ENCODE measurements around the gene PRAC2. TPM values are rescaled to one million over a fixed set of nuclear protein-coding genes. Genes with fewer than 3 reads are reported as not detected.

The PRAC2 gene
- total and polyA plus RNA-seq, 2 of the 13 experiments (the other 11 are each of a cell fraction or from before 2014, with no cell fraction given): not detected

DNA sequence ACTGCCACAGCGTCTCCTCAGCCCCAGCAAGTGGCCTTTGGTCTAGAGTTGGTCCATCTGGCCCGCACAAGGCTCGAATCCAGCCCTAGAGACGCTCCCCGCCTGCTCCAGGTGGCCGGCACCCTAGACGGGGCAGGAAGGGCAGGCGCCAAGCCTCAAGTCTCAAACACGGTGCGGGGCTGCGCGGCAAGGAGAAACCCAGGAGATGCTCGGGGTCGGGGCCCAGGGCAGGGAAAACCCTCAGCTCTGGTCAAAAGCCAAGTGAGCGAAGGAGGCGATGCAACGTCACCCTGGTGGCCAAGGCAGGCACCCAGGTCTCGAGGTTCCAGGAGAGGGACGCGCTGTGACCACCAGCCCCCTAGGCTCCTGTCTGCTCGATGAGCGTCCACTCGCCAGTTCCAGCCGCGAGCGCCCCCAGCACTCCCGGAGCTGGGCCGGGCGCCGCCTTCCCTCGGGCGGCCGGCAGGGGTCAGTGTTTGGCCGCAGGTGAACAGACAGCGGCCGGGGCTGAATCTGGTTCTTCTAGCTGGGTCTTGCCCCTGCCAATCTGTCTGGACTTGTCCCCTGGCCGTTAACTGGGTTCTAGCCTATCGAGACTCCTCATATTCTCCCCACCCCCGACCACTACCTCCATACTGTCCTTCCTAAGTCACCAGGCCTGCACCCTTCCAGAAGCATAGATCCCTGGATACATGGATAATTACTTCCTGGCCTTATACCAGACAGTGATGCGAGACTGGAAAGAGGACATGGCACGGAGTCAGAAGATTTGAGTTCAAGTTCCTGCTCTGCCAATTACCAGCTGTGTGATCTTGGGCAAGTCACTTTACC, 44.6 kb upstream of the PRAC2 start (continued):
- TF ChIP-seq ZNF343 (CRISPR knock-in tag; IDR thresholded peaks at IDR 0.05) (no peak), PRPF4 (IDR thresholded peaks at IDR 0.05; ENCODE audit: low read depth, low read length, poor library complexity, severe bottlenecking) (no peak), SP140L (CRISPR knock-in tag; IDR thresholded peaks at IDR 0.05; ENCODE audit: borderline replicate concordance) (0 out of 2 replicates have a peak, but pooled peaks have one; percentile 34), SOX13 (IDR thresholded peaks at IDR 0.05) (no peak), SOX13 (CRISPR knock-in tag; conservative IDR thresholded peaks at IDR 0.05 in 1 of 2, IDR thresholded peaks at IDR 0.05 in 1 of 2) (no peak; a peak in 1 of 4 replicates), KMT2B (CRISPR knock-in tag; IDR thresholded peaks at IDR 0.05) (peak; percentile 36; the same call in 1 of the 2 replicates), BHLHE40 (IDR thresholded peaks at IDR 0.05; ENCODE audit: low read length) (no peak), ZBTB7B (CRISPR knock-in tag; IDR thresholded peaks at IDR 0.05) (peak; percentile 37; the same call in 1 of the 2 replicates), CBX2 (IDR thresholded peaks at IDR 0.05; ENCODE audit: low read depth, low read length) (no peak), CBX2 (CRISPR knock-in tag; IDR thresholded peaks at IDR 0.05; ENCODE audit: low read depth) (no peak), RXRB (CRISPR knock-in tag; IDR thresholded peaks at IDR 0.05; ENCODE audit: borderline replicate concordance) (peak; percentile 35; the same call in 1 of the 2 replicates), NR2F2 (IDR thresholded peaks at IDR 0.05; ENCODE audit: borderline replicate concordance, low read depth) (no peak), ZNF530 (CRISPR knock-in tag; IDR thresholded peaks at IDR 0.05; ENCODE audit: low read depth) (no peak), ZNF136 (CRISPR knock-in tag; IDR thresholded peaks at IDR 0.05; ENCODE audit: low read depth) (no peak), NR1H2 (CRISPR knock-in tag; IDR thresholded peaks at IDR 0.05; ENCODE audit: borderline replicate concordance, low read depth) (no peak)
- TF ChIP-seq, protein P1, sequence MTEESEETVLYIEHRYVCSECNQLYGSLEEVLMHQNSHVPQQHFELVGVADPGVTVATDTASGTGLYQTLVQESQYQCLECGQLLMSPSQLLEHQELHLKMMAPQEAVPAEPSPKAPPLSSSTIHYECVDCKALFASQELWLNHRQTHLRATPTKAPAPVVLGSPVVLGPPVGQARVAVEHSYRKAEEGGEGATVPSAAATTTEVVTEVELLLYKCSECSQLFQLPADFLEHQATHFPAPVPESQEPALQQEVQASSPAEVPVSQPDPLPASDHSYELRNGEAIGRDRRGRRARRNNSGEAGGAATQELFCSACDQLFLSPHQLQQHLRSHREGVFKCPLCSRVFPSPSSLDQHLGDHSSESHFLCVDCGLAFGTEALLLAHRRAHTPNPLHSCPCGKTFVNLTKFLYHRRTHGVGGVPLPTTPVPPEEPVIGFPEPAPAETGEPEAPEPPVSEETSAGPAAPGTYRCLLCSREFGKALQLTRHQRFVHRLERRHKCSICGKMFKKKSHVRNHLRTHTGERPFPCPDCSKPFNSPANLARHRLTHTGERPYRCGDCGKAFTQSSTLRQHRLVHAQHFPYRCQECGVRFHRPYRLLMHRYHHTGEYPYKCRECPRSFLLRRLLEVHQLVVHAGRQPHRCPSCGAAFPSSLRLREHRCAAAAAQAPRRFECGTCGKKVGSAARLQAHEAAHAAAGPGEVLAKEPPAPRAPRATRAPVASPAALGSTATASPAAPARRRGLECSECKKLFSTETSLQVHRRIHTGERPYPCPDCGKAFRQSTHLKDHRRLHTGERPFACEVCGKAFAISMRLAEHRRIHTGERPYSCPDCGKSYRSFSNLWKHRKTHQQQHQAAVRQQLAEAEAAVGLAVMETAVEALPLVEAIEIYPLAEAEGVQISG (CRISPR knock-in tag; IDR thresholded peaks at IDR 0.05): peak; percentile 69
- TF ChIP-seq, protein P2, sequence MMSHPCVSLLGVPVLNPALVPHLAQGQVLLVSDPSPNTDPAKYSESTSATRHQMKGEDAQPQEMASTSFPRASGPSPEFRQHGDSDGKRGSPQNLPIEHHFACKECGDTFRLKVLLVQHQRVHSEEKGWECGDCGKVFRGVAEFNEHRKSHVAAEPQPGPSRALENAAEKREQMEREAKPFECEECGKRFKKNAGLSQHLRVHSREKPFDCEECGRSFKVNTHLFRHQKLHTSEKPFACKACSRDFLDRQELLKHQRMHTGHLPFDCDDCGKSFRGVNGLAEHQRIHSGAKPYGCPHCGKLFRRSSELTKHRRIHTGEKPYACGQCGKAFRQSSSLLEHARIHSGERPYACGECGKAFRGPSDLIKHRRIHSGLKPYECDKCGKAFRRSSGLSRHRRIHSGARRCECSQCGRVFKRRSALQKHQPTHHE (CRISPR knock-in tag; IDR thresholded peaks at IDR 0.05; ENCODE audit: borderline replicate concordance): peak; percentile 87; the same call in 1 of the 2 replicates
- TF ChIP-seq, protein P3, sequence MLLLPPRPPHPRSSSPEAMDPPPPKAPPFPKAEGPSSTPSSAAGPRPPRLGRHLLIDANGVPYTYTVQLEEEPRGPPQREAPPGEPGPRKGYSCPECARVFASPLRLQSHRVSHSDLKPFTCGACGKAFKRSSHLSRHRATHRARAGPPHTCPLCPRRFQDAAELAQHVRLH (CRISPR knock-in tag; IDR thresholded peaks at IDR 0.05; ENCODE audit: borderline replicate concordance, low read depth): peak; percentile 69; the same call in 1 of the 2 replicates
- TF ChIP-seq, protein P4, sequence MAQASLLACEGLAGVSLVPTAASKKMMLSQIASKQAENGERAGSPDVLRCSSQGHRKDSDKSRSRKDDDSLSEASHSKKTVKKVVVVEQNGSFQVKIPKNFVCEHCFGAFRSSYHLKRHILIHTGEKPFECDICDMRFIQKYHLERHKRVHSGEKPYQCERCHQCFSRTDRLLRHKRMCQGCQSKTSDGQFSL (CRISPR knock-in tag; IDR thresholded peaks at IDR 0.05): no peak
- TF ChIP-seq, protein P5, sequence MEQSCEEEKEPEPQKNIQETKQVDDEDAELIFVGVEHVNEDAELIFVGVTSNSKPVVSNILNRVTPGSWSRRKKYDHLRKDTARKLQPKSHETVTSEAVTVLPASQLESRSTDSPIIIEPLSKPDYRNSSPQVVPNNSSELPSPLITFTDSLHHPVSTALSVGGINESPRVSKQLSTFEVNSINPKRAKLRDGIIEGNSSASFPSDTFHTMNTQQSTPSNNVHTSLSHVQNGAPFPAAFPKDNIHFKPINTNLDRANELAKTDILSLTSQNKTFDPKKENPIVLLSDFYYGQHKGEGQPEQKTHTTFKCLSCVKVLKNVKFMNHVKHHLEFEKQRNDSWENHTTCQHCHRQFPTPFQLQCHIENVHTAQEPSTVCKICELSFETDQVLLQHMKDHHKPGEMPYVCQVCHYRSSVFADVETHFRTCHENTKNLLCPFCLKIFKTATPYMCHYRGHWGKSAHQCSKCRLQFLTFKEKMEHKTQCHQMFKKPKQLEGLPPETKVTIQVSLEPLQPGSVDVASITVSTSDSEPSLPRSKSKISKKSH (CRISPR knock-in tag; IDR thresholded peaks at IDR 0.05; ENCODE audit: borderline replicate concordance): no peak

Data from HepG2 (cell line).